ENCODE measurements around the gene GLI3.

Gene GLI3

GRCh38 chr7:42104231-42104630, 132.8 kb downstream of the GLI3 start:
- DNase-seq (ENCODE audit: low spot score in 2 of 2), result no peak
- no peak for ATAC-seq
- H3K27ac Mint-ChIP-seq, result no peak overlapping the region
- H3K4me1 Mint-ChIP-seq, result no peaks in the 10 kb centered on the region
- no peak overlapping the region for H3K4me3 Mint-ChIP-seq
- H3K36me3 Mint-ChIP-seq, result no peaks in the 10 kb centered on the region
- H3K9me3 Mint-ChIP-seq, result no peaks in the 10 kb centered on the region

- H3K4me1 Mint-ChIP-seq, result no peaks in the 10 kb centered on the region
- no peaks in the 10 kb centered on the region for H3K9me3 Mint-ChIP-seq
- no peak for ATAC-seq
- H3K4me3 Mint-ChIP-seq, result no peak overlapping the region
- no peak overlapping the region for H3K27ac Mint-ChIP-seq
- H3K36me3 Mint-ChIP-seq, result no peaks in the 10 kb centered on the region
- DNase-seq (ENCODE audit: low spot score in 2 of 2), result no peak
Observed at GRCh38 chr7:42103456-42103855, 133.6 kb downstream of the GLI3 start.

GRCh38 chr7:42103020-42103419, 134.0 kb downstream of the GLI3 start:
- no peak overlapping the region for H3K4me3 Mint-ChIP-seq
- no peak overlapping the region for H3K27ac Mint-ChIP-seq
- H3K36me3 Mint-ChIP-seq, result no peaks in the 10 kb centered on the region
- DNase-seq (ENCODE audit: low spot score in 2 of 2) (no peak), ATAC-seq (no peak)
- H3K9me3 Mint-ChIP-seq, result no peaks in the 10 kb centered on the region
- H3K4me1 Mint-ChIP-seq, result no peaks in the 10 kb centered on the region

GRCh38 chr7:42102301-42102700, 134.7 kb downstream of the GLI3 start:
- ATAC-seq (no peak), DNase-seq (ENCODE audit: low spot score in 2 of 2) (no peak)
- H3K27ac Mint-ChIP-seq, result no peak overlapping the region
- no peak overlapping the region for H3K4me3 Mint-ChIP-seq
- no peaks in the 10 kb centered on the region for H3K36me3 Mint-ChIP-seq
- H3K4me1 Mint-ChIP-seq, result no peaks in the 10 kb centered on the region
- H3K9me3 Mint-ChIP-seq, result no peaks in the 10 kb centered on the region

- Mint-ChIP-seq H3K4me1 (no peaks in the 10 kb centered on the region), H3K27ac (no peak overlapping the region), H3K4me3 (no peak overlapping the region), H3K9me3 (no peaks in the 10 kb centered on the region), H3K36me3 (no peaks in the 10 kb centered on the region)
- no peak for ATAC-seq
- DNase-seq (ENCODE audit: low spot score in 2 of 2), result no peak
Observed at GRCh38 chr7:42100156-42100508, 136.9 kb downstream of the GLI3 start.

GRCh38 chr7:42099470-42100155, 137.4 kb downstream of the GLI3 start:
- Mint-ChIP-seq H3K36me3 (no peaks in the 10 kb centered on the region), H3K4me1 (no peaks in the 10 kb centered on the region), H3K27ac (no peak overlapping the region), H3K4me3 (no peak overlapping the region), H3K9me3 (no peaks in the 10 kb centered on the region)
- ATAC-seq (no peak), DNase-seq (ENCODE audit: low spot score in 2 of 2) (no peak)

GRCh38 chr7:42099066-42099465, 137.9 kb downstream of the GLI3 start:
- Mint-ChIP-seq H3K36me3 (no peaks in the 10 kb centered on the region), H3K9me3 (no peaks in the 10 kb centered on the region), H3K27ac (no peak overlapping the region), H3K4me3 (no peak overlapping the region), H3K4me1 (no peaks in the 10 kb centered on the region)
- ATAC-seq (no peak), DNase-seq (ENCODE audit: low spot score in 2 of 2) (no peak)

- Mint-ChIP-seq H3K4me1 (no peaks in the 10 kb centered on the region), H3K36me3 (no peaks in the 10 kb centered on the region), H3K4me3 (no peak overlapping the region), H3K27ac (no peak overlapping the region), H3K9me3 (no peaks in the 10 kb centered on the region)
- ATAC-seq, result no peak
- DNase-seq (ENCODE audit: low spot score in 2 of 2), result no peak
Observed at GRCh38 chr7:42097752-42098151, 139.3 kb downstream of the GLI3 start.

- DNase-seq (ENCODE audit: low spot score in 2 of 2) (no peak), ATAC-seq (no peak)
- Mint-ChIP-seq H3K27ac (no peak overlapping the region), H3K4me3 (no peak overlapping the region), H3K9me3 (no peaks in the 10 kb centered on the region), H3K4me1 (no peaks in the 10 kb centered on the region), H3K36me3 (no peaks in the 10 kb centered on the region)
Observed at GRCh38 chr7:42096681-42097561, 140.1 kb downstream of the GLI3 start.

- H3K27ac Mint-ChIP-seq, result no peak overlapping the region
- H3K4me1 Mint-ChIP-seq, result no peaks in the 10 kb centered on the region
- H3K9me3 Mint-ChIP-seq, result no peaks in the 10 kb centered on the region
- no peaks in the 10 kb centered on the region for H3K36me3 Mint-ChIP-seq
- no peak overlapping the region for H3K4me3 Mint-ChIP-seq
- DNase-seq (ENCODE audit: low spot score in 2 of 2), result no peak
- ATAC-seq, result no peak
Observed at GRCh38 chr7:42096268-42096667, 140.7 kb downstream of the GLI3 start.

GRCh38 chr7:42095791-42096190, 141.2 kb downstream of the GLI3 start:
- no peak for ATAC-seq
- H3K9me3 Mint-ChIP-seq, result no peaks in the 10 kb centered on the region
- H3K27ac Mint-ChIP-seq, result no peak overlapping the region
- no peak for DNase-seq (ENCODE audit: low spot score in 2 of 2)
- H3K36me3 Mint-ChIP-seq, result no peaks in the 10 kb centered on the region
- no peak overlapping the region for H3K4me3 Mint-ChIP-seq
- H3K4me1 Mint-ChIP-seq, result no peaks in the 10 kb centered on the region

GRCh38 chr7:42093349-42093905, 143.6 kb downstream of the GLI3 start:
- no peaks in the 10 kb centered on the region for H3K36me3 Mint-ChIP-seq
- no peak overlapping the region for H3K4me3 Mint-ChIP-seq
- H3K4me1 Mint-ChIP-seq, result no peaks in the 10 kb centered on the region
- H3K9me3 Mint-ChIP-seq, result peaks cover 3% of the 10 kb centered on the region
- ATAC-seq, result no peak
- no peak for DNase-seq (ENCODE audit: low spot score in 2 of 2)
- no peak overlapping the region for H3K27ac Mint-ChIP-seq

GRCh38 chr7:42091461-42092291, 145.3 kb downstream of the GLI3 start:
- DNase-seq (ENCODE audit: low spot score in 2 of 2), result no peak
- no peak overlapping the region for H3K27ac Mint-ChIP-seq
- peaks cover 3% of the 10 kb centered on the region for H3K9me3 Mint-ChIP-seq
- ATAC-seq, result no peak
- H3K4me1 Mint-ChIP-seq, result no peaks in the 10 kb centered on the region
- H3K36me3 Mint-ChIP-seq, result no peaks in the 10 kb centered on the region
- no peak overlapping the region for H3K4me3 Mint-ChIP-seq

GRCh38 chr7:42090806-42091205, 146.2 kb downstream of the GLI3 start:
- no peaks in the 10 kb centered on the region for H3K4me1 Mint-ChIP-seq
- no peak for ATAC-seq
- H3K4me3 Mint-ChIP-seq, result no peak overlapping the region
- no peak overlapping the region for H3K27ac Mint-ChIP-seq
- DNase-seq (ENCODE audit: low spot score in 2 of 2), result no peak
- H3K36me3 Mint-ChIP-seq, result no peaks in the 10 kb centered on the region
- H3K9me3 Mint-ChIP-seq, result peaks cover 3% of the 10 kb centered on the region

GRCh38 chr7:42090056-42090455, 147.0 kb downstream of the GLI3 start:
- H3K4me3 Mint-ChIP-seq, result no peak overlapping the region
- no peaks in the 10 kb centered on the region for H3K36me3 Mint-ChIP-seq
- no peak for DNase-seq (ENCODE audit: low spot score in 2 of 2)
- H3K9me3 Mint-ChIP-seq, result peaks cover 3% of the 10 kb centered on the region
- no peak for ATAC-seq
- no peaks in the 10 kb centered on the region for H3K4me1 Mint-ChIP-seq
- no peak overlapping the region for H3K27ac Mint-ChIP-seq
